ENCODE results near the gene TINAGL1.

DNA sequence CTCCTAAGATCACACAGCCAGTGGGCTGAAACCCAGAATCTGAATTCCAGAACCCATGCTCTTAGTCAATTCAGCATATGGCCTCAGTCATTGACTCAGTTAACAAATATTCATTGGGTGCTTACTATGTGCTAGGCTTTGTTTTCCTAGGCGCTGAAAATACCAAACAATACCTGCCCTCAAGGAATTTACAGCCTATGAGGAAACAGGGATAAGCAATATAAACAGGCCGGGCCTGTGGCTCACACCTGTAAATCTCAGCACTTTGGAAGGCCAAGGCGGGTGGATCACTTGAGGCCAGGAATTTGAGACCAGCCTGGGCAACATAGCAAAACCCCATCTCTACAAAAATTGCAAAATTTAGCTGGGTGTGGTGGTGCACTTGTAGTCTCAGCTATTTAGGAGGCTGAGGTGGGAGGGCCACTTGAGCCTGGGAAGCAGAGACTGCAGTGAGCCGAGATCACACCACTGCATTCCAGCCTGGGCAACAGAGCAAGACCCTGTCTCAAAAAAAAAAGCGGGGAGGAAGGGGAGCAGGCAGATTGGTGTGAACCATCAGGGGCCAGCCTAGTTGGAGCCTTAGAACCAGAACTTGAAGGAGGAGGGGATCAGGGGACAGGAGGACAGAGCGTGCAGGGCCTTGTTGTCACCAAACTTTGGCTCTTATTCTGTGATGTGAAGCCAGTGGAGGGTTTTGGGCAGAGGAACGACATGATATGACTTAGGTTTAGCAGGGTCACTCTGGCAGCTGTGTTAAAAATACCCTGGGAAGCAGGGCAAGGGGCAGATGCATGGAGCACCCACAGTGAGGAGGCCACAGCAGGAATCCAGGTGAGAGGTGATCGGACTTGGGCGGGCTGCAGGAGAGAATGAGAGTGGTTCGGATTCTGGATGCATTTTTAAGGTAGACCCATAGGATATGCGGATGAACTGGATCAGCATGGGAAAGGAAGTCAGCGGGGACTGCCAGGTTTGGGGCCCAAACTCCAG lies 5.8 kb downstream of the TINAGL1 start:
- no peak for TF ChIP-seq CTCF (conservative IDR thresholded peaks at IDR 0.05)
- no peak for TF ChIP-seq EZH2 (IDR thresholded peaks at IDR 0.05; ENCODE audit: low read depth)
